NCI-H2081 (cell line): ENCODE data around the gene ALDH1A3.

ENCODE experiments used
- DNase-seq, 2 experiments: peaks; one replicate each; lab custom pipeline; 2025; lab: John Stamatoyannopoulos, UW

ALDH1A3 gene

GRCh38 chr15:100925480-100925879, 45.8 kb downstream of the ALDH1A3 start:
- no peak for DNase-seq

GRCh38 chr15:100926258-100926657, 46.6 kb downstream of the ALDH1A3 start:
- no peak for DNase-seq

- no peak for DNase-seq
Observed at GRCh38 chr15:100926971-100927756, 47.5 kb downstream of the ALDH1A3 start.

- DNase-seq = peak in 1 of 2 experiments; percentile 41
Observed at GRCh38 chr15:100928632-100929280, 49.1 kb downstream of the ALDH1A3 start.

GRCh38 chr15:100929641-100930042, 50.0 kb downstream of the ALDH1A3 start:
- peak in 1 of 2 experiments; percentile 59 for DNase-seq

- DNase-seq = no peak
Observed at GRCh38 chr15:100930306-100930848, 50.7 kb downstream of the ALDH1A3 start.

GRCh38 chr15:100931143-100931890, 51.7 kb downstream of the ALDH1A3 start:
- no peak for DNase-seq

- DNase-seq = no peak
Observed at GRCh38 chr15:100932676-100933348, 53.2 kb downstream of the ALDH1A3 start.

- no peak for DNase-seq
Observed at GRCh38 chr15:100934166-100934565, 54.5 kb downstream of the ALDH1A3 start.

GRCh38 chr15:100934726-100935125, 55.1 kb downstream of the ALDH1A3 start:
- no peak for DNase-seq

GRCh38 chr15:100937171-100937570, 57.5 kb downstream of the ALDH1A3 start:
- DNase-seq = no peak

GRCh38 chr15:100939791-100940190, 60.2 kb downstream of the ALDH1A3 start:
- DNase-seq = no peak

GRCh38 chr15:100940767-100941379, 61.2 kb downstream of the ALDH1A3 start:
- DNase-seq = no peak

GRCh38 chr15:100941536-100941935, 61.9 kb downstream of the ALDH1A3 start:
- no peak for DNase-seq

- no peak for DNase-seq
Observed at GRCh38 chr15:100942656-100943425, 63.2 kb downstream of the ALDH1A3 start.

GRCh38 chr15:100944244-100944895, 64.7 kb downstream of the ALDH1A3 start:
- DNase-seq = no peak

- no peak for DNase-seq
Observed at GRCh38 chr15:100944986-100945385, 65.4 kb downstream of the ALDH1A3 start.

GRCh38 chr15:100947760-100948429, 68.3 kb downstream of the ALDH1A3 start:
- DNase-seq = no peak

- DNase-seq = no peak
Observed at GRCh38 chr15:100948430-100948762, 68.8 kb downstream of the ALDH1A3 start.

GRCh38 chr15:100949691-100950090, 70.1 kb downstream of the ALDH1A3 start:
- DNase-seq = no peak
